Activated CD8-positive, alpha-beta memory T cell treated with anti-CD3 and anti-CD28 coated beads, Interleukin-2, amount 50 U/mL, for 48 hours (primary cell): ENCODE measurements around the gene WDR27.

ENCODE experiments used
- DNase-seq: peaks from one replicate; pipeline ENCODE4 v3.0.0-alpha.2; 2020

WDR27 gene

GRCh38 chr6:169558774-169559441 is 142.9 kb downstream of the WDR27 start:
- no peak for DNase-seq

GRCh38 chr6:169558378-169558773 is 143.5 kb downstream of the WDR27 start:
- no peak for DNase-seq

GRCh38 chr6:169557887-169558286 is 143.9 kb downstream of the WDR27 start:
- no peak for DNase-seq

- no peak for DNase-seq
Observed at GRCh38 chr6:169556758-169557548, 144.9 kb downstream of the WDR27 start.

GRCh38 chr6:169555971-169556617 is 145.7 kb downstream of the WDR27 start:
- DNase-seq, result no peak

- no peak for DNase-seq
Observed at GRCh38 chr6:169545982-169546381, 155.8 kb downstream of the WDR27 start.

GRCh38 chr6:169543704-169544103 is 158.1 kb downstream of the WDR27 start:
- DNase-seq, result no peak

- no peak for DNase-seq
Observed at GRCh38 chr6:169542491-169542890, 159.3 kb downstream of the WDR27 start.

- no peak for DNase-seq
Observed at GRCh38 chr6:169539176-169539897, 162.5 kb downstream of the WDR27 start.

- no peak for DNase-seq
Observed at GRCh38 chr6:169536446-169537170, 165.2 kb downstream of the WDR27 start.

- DNase-seq, result no peak
Observed at GRCh38 chr6:169534039-169534421, 167.8 kb downstream of the WDR27 start.

GRCh38 chr6:169533301-169534038 is 168.4 kb downstream of the WDR27 start:
- DNase-seq, result no peak

- DNase-seq, result no peak
Observed at GRCh38 chr6:169530752-169531123, 171.1 kb downstream of the WDR27 start.

GRCh38 chr6:169529931-169530751 is 171.7 kb downstream of the WDR27 start:
- peak; percentile 53 for DNase-seq

GRCh38 chr6:169528755-169529154 is 173.1 kb downstream of the WDR27 start:
- no peak for DNase-seq

- DNase-seq, result no peak
Observed at GRCh38 chr6:169527306-169527705, 174.5 kb downstream of the WDR27 start.

GRCh38 chr6:169521825-169522224 is 180.0 kb downstream of the WDR27 start:
- no peak for DNase-seq

- DNase-seq, result no peak
Observed at GRCh38 chr6:169520104-169520503, 181.7 kb downstream of the WDR27 start.

- no peak for DNase-seq
Observed at GRCh38 chr6:169518451-169518850, 183.4 kb downstream of the WDR27 start.

- no peak for DNase-seq
Observed at GRCh38 chr6:169513478-169514193, 188.2 kb downstream of the WDR27 start.
